ENCODE measurements around the gene PRPF19.

Gene PRPF19

DNA sequence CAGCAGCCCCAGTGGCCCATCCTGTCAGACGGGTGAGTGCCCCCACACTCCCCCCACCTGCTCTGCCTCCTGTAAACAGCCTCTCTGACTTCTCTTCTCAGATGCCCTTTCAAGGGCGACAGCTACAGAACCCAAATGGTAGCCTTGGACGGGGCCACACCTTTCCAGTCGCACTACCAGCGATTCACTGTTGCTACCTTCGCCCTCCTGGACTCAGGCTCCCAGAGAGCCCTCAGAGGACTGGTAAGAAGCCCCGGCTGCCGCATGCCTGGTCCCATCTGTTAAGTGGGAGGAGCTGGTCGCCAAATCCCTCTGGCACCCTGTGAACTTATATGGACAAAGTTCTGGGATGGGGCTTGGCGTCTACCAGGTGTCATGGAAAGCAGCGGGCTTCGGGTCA lies 32.9 kb downstream of the PRPF19 start:
- Histone ChIP-seq H3K36me3 (ENCODE audit: insufficient read depth, low read length) (no peaks in the 10 kb centered on the region), H3F3A (ENCODE audit: low read depth) (no peaks in the 10 kb centered on the region), H4K20me1 (ENCODE audit: insufficient read depth, low read length, poor library complexity, severe bottlenecking) (no peaks in the 10 kb centered on the region), H2AFZ (ENCODE audit: low read length) (no peak overlapping the region), H3K4me1 (ENCODE audit: insufficient read depth, low read length, poor library complexity, severe bottlenecking) (peaks cover 68% of the 10 kb centered on the region), H3K9me2 (replicated peaks; ENCODE audit: low read depth, low read length) (no peaks in the 10 kb centered on the region), H3K9ac (ENCODE audit: low read depth, low read length, poor library complexity, severe bottlenecking) (no peak overlapping the region), H3K9me3 (ENCODE audit: insufficient read depth, low read depth, low read length) (no peaks in the 10 kb centered on the region), H3K79me2 (ENCODE audit: insufficient read depth, low read length) (no peaks in the 10 kb centered on the region), H3K4me2 (ENCODE audit: low read depth, low read length, poor library complexity, severe bottlenecking) (no peak overlapping the region), H3K4me3 (ENCODE audit: low read length, poor library complexity, severe bottlenecking) (no peak overlapping the region), H3K27me3 (ENCODE audit: insufficient read depth, low read length, poor library complexity, severe bottlenecking) (no peaks in the 10 kb centered on the region)
- no peak for TF ChIP-seq CTCF (conservative IDR thresholded peaks at IDR 0.05; ENCODE audit: low read length)
- TF ChIP-seq EZH2phosphoT487 (IDR thresholded peaks at IDR 0.05; ENCODE audit: borderline replicate concordance) = no peak

DNA sequence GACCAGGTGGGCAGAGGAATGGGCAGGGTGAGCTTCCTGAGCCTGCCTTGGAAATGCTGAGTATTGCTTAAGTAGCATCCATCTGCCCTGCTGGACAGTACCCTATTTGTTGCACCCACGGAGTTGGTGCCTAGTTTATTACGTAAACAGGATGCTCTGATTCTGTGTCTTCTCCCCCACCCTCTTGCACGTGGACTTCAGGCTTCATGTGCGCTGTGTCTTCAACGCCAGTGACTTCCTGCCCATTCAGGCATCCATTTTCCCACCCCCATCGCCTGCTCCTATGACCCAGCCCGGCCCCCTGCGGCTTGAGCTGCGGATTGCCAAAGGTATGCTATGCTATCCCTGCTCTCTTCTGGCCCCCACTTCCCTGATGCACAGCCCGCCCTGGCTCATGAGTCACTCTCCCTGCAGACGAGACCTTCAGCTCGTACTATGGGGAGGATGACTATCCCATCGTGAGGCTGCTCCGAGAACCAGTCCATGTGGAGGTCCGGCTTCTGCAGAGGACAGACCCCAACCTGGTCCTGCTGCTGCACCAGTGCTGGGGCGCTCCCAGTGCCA lies 33.3 kb downstream of the PRPF19 start:
- Histone ChIP-seq H3K79me2 (ENCODE audit: insufficient read depth, low read length) (no peaks in the 10 kb centered on the region), H2AFZ (ENCODE audit: low read length) (no peak overlapping the region), H3K27me3 (ENCODE audit: insufficient read depth, low read length, poor library complexity, severe bottlenecking) (no peaks in the 10 kb centered on the region), H3K4me2 (ENCODE audit: low read depth, low read length, poor library complexity, severe bottlenecking) (no peak overlapping the region), H3K9me2 (replicated peaks; ENCODE audit: low read depth, low read length) (no peaks in the 10 kb centered on the region), H3K9ac (ENCODE audit: low read depth, low read length, poor library complexity, severe bottlenecking) (peak overlapping the region; percentile 49), H4K20me1 (ENCODE audit: insufficient read depth, low read length, poor library complexity, severe bottlenecking) (no peaks in the 10 kb centered on the region), H3K4me1 (ENCODE audit: insufficient read depth, low read length, poor library complexity, severe bottlenecking) (peaks cover 68% of the 10 kb centered on the region), H3K4me3 (ENCODE audit: low read length, poor library complexity, severe bottlenecking) (no peak overlapping the region), H3F3A (ENCODE audit: low read depth) (no peaks in the 10 kb centered on the region), H3K9me3 (ENCODE audit: insufficient read depth, low read depth, low read length) (no peaks in the 10 kb centered on the region), H3K36me3 (ENCODE audit: insufficient read depth, low read length) (no peaks in the 10 kb centered on the region)
- TF ChIP-seq CTCF (conservative IDR thresholded peaks at IDR 0.05; ENCODE audit: low read length) = no peak
- no peak for TF ChIP-seq EZH2phosphoT487 (IDR thresholded peaks at IDR 0.05; ENCODE audit: borderline replicate concordance)

DNA sequence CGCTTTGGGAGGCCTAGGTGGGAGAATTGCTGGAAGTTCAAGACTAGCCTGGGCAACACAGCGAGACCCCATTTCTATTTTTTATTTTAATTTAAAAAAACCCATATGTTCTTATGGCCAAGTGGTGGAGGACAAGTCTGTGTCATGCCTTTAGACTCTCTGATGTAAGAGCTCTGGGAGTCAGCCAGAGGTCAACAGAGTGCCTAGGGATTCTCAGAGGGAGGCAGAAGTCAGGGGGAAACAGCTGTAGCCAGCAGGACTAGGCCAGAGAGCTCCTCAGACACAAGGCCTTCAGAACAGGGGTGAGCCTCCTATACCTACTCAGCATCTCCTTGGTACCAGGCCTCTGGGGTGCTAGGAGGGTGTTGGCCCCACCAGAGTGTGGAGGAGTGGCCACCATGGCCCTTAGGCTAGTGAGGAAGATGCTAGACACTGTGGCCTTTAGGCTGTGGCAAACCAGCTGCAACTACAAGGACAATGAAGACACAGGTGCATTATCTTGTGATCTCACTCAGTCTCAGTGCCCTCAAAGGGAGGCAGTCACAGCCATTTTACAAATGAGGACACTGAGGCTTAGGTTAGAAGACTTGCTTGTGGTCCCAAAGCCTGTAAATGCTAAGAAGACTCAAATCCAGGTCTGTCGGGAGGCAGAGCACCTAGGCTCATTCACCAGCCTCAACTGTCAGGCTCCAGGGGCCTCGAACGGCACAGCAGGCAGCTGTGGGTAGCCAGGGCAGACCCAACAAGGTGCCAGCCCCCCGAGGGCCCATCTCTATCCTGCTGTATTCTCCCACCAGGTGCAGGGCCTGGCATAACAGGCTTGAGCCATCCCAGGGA lies 34.0 kb downstream of the PRPF19 start:
- Histone ChIP-seq H3K4me3 (ENCODE audit: low read length, poor library complexity, severe bottlenecking) (peak overlapping the region; percentile 47), H3K9me2 (replicated peaks; ENCODE audit: low read depth, low read length) (no peaks in the 10 kb centered on the region), H3K36me3 (ENCODE audit: insufficient read depth, low read length) (no peaks in the 10 kb centered on the region), H2AFZ (ENCODE audit: low read length) (no peak overlapping the region), H3K27me3 (ENCODE audit: insufficient read depth, low read length, poor library complexity, severe bottlenecking) (no peaks in the 10 kb centered on the region), H3K4me2 (ENCODE audit: low read depth, low read length, poor library complexity, severe bottlenecking) (peak overlapping the region; percentile 66), H3K79me2 (ENCODE audit: insufficient read depth, low read length) (no peaks in the 10 kb centered on the region), H3K4me1 (ENCODE audit: insufficient read depth, low read length, poor library complexity, severe bottlenecking) (peaks cover 70% of the 10 kb centered on the region), H3K9me3 (ENCODE audit: insufficient read depth, low read depth, low read length) (no peaks in the 10 kb centered on the region), H3F3A (ENCODE audit: low read depth) (no peaks in the 10 kb centered on the region), H4K20me1 (ENCODE audit: insufficient read depth, low read length, poor library complexity, severe bottlenecking) (no peaks in the 10 kb centered on the region), H3K9ac (ENCODE audit: low read depth, low read length, poor library complexity, severe bottlenecking) (peak overlapping the region; percentile 49)
- TF ChIP-seq EZH2phosphoT487 (IDR thresholded peaks at IDR 0.05; ENCODE audit: borderline replicate concordance) (no peak), CTCF (conservative IDR thresholded peaks at IDR 0.05; ENCODE audit: low read length) (no peak)
